GM15510 (cell line): Measurements from ENCODE around the gene RNASEH1.

ENCODE experiments used
- POLR2A ChIP-seq: IDR thresholded peaks from 3 replicates; pipeline ENCODE4 v1.6.1; 2011; ENCODE audit warnings: borderline replicate concordance; ENCODE audit not compliant: insufficient read length; ENCODE audit errors: extremely low read depth

The RNASEH1 gene

DNA sequence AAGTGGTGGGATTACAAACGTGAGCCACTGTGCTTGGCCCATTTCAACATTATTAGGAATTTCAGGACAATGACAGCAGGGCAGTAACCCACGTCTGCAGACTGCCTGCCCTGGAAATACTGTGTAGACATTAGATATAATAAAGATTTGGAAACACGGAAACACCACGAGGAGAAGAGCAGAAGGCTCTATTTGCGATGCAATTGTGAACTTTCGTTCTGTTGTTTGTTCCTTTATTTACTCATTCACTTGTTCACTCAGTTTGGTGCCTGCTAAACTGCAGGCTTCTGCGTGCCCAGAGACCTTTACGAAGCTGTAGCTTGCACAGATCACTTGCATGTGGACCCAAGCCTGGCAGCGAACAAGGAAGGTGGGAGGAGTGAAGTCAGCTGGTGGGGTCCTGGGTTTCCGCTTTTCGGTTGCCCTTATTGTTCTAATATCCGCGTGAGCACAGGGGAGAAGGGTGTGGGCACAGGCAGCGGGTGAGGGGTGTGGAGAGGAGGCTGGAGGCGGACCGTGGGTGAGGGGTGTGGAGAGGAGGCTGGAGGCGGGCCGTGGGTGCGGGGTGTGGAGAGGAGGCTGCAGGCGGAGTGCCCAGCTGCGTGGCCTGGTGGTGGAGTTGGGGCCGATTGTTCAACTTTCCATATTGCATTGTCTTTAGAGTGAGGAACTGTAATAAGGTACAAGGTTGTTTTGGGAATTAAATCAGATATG, 40.2 kb upstream of the RNASEH1 start:
- TF ChIP-seq POLR2A: no peak

DNA sequence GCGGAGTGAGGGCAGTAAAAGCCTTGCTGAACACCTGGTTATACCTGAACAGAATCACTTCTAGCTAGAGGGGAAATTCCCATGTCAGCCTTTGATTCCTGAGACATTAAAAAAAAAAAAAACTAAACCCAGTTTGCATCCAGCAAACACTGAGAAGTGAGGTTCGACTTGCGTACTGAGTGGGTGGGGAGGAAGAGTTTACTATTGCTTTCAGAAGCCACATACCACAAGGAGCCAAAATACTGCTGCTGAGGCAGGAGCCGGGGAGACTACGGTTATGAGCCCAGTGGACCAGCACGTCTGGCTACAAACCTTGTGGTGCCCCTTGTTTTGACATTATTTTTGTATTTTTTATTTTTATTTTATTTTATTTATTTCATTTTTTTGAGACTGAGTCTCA, 39.4 kb upstream of the RNASEH1 start:
- no peak for TF ChIP-seq POLR2A

DNA sequence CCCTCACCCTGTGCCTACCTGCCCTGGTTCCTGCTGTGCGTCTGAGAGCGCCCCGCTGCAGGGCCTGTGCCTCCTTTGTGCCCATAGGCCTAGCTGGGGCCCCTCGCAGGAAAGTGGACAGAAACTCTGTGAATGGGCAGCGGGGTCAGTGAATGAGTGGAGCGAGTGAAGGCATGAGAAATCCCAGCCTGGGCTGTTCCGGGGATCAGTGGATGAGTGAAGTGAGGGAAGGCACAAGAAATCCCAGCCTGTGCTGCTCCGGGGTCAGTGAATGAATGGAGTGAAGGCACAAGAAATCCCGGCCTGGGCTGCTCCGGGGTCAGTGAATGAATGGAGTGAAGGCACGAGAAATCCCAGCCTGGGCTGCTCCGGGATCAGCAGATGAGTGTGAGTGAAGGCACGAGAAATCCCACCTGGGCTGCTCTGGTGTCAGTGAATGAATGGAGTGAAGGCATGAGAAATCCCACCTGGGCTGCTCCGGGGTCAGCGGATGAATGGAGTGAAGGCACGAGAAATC, 38.8 kb upstream of the RNASEH1 start:
- TF ChIP-seq POLR2A: no peak

DNA sequence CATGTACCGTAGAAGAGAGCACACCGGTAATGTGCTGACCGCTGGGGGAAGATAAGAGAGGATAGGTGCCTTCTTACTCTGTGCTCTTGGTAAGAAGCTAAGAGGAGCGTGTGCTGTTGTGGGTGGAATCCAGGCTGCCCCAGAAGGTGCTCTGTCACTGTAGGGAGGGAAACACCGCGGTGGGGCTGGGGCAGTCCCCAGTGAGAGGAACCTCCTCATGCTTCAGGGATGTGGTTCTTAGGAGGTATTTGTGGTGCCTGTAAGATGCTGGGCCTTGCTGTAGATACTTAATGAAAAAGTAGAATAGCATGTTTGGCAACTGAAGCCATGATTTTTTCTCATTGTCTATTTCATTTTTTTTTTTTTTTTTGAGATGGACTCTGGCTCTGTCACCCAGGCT, 37.9 kb upstream of the RNASEH1 start:
- TF ChIP-seq POLR2A: no peak

DNA sequence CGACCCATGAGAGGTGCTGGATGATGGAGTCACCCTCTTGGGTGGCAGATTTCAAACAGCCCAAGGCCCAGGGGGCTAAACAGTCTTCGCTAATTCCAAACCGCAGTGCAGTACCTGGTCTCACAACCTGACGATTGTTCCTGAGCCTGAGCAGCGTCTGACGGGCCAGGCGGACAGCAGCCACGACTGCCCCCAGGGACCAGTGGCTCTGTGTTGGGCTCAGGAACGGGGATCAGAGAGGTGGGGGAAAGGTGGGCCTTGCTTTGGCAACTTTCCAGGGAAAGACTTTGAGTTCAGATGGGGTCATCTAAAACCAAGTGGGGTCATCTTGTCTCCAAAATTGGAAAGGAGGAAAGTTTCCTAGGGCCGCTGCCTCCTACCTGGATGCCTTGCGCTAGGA, 37.3 kb upstream of the RNASEH1 start:
- no peak for TF ChIP-seq POLR2A

DNA sequence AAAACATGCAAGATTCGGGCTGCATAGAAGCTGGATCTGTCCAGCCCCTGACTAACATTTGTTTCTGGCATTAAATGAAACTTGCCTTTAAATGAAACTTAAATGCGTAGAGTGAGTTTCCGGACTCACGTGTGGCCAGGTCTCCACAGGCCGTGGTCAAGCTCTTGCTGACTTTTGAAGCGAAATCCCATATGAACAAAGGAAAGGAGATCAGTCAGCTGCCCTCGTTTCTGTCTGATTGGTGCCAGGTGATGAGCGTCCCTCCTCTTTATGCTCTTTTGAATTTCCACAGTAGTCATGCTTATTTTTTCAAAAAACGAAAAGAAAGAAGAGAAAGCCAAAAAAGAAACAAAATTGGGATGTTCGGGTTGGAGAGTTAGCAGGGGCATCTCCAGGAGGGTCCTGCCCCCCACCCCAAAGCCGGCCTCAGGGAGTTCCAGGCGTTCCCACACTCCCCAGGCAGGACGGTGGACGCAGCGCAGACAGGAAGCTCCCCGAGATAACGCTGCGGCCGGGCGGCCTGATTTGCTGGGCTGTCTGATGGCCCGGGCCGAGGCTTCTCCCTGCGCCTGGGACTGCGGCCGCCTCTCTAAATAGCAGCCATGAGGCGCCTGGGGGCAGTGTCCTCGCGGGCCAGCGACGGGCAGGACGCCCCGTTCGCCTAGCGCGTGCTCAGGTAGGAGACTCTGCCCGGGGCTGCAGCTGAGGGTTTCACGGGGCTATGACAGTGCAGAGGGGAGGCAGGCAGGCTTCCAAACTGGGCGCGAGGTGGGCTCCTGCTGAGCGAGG, 36.6 kb upstream of the RNASEH1 start, which contains the start of gene COLEC11:
TSS of gene COLEC11 (plus strand) at position 620 of the 789 bp plus-strand sequence. CDS start 9,229 bp downstream, outside the sequence.
- no peak for TF ChIP-seq POLR2A

DNA sequence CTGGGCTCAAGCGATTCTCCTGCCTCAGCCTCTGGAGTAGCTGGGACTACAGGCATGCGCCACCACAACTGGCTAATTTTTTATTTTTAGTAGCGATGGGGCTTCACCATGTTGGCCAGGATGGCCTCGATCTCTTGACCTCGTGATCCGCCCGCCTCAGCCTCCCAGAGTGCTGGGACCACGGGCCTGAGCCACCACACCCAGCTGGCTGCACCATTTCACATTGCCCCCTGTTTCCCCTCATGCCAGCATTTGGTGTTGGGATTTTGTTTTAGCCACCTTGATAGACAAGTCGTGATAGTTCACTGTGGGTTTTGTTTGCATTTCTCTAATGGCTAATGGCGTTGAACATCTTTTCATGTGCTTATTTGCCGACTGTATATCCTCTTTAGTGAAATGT, 31.0 kb upstream of the RNASEH1 start:
- no peak for TF ChIP-seq POLR2A

DNA sequence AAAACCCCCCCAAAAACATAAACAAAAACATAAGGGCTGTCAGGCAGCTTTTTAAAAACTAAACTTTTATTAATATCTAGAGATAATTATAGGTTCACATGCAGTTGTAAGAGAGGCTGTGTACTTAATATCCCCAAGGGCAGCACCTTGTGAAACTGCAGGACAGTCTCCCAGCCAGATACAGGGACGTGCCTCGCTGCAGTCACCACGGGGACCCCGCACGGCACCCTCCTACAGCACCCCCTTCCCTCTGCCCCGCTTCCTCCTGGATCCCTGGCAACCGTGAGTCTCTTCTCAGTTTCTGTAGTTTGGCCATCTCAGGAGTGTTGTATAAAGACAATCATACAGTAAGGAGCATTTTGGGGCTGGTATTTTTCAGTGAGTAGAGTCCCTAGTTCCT, 30.0 kb upstream of the RNASEH1 start:
- TF ChIP-seq POLR2A: no peak

DNA sequence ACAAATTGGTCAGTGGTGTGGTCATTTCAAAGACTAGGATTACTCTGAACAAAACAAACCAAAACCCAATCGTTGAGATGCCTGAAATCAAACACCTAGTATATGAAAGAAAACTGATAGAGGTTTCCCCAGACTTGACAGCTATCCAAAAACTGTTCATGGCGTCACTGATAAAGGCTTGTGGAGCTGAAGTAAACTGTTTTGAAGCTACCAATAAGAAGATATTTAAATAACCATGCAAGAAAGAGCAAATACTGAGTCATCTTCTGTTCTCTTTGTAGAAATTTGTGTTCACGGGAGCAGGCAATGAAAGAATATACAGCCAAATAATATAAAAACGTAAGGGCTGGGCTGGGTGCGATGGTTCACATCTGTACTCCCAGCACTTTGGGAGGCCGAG, 29.3 kb upstream of the RNASEH1 start:
- no peak for TF ChIP-seq POLR2A

DNA sequence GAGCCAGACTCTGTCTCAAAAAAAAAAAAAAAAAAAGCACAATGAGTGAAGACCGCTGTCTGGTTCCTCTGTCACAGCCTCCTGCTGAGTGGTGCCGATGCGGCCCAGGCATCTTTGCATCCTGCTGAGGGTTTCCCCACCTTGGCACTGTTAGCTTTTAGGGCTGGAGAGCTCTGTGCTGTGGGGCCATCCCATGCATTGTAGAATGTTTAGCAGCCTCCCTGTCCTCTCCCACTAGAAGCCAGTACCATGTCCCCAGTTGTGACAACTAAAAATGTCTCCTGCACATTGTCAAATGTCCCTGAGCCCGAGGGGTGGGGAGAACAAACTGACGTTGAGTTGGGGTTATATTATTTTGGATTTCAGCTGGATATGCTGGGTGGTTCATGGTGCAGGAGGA, 28.9 kb upstream of the RNASEH1 start:
- no peak for TF ChIP-seq POLR2A

DNA sequence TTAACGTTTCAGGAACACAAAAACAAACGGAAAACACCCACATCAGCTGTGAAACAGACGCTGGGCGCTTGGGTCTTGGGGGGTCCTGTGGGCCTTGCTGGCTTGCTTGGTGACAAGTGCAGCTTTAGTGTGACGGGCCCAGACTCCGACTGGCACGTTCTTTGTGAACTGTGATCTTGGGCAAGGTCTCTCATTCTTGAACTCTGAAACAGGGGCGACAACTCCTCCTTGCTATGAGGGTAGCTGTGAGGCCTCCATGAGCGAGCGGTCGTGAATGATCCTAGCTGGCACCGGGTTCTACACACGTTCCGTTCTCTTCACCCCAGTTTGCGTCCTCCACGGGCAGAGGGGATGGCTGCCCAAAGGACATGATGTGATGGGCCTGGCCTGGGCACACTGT, 28.1 kb upstream of the RNASEH1 start:
- TF ChIP-seq POLR2A: no peak

DNA sequence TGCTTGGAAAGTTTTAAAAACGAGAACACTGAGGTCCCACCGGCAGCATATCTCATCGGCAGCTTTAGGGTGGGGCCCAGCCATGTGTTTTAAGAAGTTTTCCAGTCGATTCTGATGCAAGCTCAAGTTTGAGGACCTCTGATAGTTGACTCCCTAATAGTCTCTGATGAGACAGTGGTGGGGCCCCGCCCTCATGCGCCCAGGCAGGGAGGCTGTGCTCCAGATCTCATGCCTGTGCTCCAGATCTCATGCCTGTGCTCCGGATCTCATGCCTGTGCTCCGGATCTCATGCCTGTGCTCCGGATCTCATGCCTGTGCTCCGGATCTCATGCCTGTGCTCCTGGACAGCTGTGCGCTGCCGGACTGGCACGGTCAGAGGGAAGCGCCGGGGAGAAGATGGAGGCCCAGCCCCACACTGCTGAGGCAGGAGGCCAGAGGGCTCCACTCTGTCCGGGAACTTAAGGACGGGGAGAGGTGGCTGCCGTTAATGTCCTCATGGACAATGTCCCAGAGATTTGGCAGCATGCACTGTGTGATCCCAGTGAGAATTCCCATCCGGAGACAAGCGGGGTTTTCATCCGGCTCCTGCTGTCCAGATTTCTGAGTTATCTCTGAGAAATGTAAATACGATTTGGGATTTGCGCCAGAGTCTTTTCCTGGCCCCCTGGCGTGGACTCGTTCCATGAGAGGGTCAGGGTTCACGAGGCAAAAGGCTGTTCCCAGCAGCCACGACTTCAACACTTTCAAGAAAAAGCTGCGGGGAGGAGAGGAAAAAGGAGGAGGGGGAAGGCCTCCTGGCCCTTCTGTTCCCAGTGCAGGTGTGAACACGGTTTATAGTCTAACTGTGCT, 27.4 kb upstream of the RNASEH1 start:
- no peak for TF ChIP-seq POLR2A

DNA sequence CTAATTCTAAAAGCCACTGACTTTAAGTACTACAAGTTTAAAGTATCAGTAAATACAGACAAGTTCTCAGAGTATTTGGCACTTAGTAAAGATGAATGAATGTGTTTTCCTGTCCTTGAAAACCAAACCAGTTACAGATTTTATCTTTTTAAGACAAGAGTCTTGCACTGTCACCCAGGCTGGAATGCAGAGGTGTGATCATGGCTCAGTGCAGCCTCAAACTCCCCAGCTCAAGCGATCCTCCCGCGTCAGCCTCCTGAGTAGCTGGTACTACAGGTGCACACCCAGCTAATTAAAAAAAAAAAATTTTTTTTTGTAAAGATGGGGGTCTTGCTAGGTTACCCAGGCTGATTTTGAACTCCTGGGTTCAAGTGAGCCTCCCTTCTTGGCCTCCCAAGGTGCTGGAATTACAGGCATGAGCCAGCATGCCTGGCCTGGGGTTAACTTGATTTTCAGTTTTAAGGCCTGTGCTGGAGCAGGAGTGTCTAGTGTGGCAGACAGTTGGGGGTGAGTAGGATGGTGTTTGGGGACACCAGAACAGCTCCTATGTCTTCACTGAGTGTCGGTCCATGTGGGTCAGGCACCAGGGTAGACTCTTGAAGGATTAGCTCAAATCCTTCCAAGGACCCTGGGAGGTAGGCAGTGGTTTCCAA, 26.6 kb upstream of the RNASEH1 start:
- no peak for TF ChIP-seq POLR2A

DNA sequence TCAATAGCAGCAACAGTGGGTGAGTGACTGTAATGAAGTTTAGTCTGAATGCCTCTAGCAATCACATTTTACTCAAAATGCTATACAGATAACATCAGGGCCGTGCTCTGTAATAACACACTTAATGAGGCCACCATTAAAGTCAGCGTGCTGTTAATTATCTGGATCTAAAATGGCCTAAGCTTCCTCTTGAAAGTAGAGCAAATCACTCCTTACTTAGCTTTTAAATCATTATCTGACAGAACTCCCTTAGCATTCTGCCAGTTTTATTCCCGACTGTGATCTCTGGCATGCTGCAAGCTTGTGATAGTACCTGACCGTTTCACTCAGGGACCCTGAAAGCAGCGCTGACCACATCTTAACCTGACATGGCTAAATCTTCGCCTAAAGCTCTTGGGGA, 25.9 kb upstream of the RNASEH1 start:
- TF ChIP-seq POLR2A: no peak

DNA sequence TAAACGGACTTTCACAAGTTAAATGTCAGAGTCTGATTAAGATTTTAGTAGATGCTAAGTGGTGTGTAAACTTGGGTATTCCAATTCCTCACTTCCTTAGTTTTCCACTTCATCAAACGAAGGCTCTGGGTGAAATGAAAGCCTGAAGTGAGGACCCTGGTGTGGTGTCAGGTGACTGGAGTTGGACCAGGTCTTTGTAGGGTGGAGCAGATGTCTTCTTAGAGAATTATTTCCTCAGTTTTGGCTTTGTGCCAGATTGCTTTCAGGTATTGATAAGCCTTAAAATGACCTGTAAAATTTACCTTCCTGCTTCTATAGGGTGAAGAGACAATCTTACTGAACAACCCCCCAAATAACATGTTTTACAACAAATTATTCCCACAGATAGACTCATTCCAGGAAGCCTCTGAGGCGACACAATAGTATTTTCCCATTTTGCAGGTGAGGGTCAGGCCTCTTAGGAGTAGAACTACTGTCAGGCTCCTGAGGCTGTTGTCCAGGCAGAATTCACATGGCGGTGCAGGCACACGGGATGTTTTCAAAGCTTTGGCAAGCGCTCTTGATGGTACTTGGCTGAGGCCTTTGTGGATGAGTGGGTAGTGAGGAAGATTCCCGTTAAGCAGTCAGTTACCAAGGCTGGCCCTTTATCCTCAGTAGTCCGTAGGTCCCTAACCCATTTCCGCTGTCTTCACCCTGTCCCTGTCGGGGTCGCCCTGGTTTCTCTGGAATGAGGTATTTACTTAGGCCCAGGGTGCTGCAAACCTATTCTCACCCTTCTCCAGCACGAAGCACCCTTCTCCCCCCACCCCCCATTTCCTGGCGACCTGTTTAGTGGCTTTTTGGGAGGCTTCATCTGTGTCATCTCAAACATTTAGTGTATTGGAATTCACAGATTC, 23.5 kb upstream of the RNASEH1 start:
- TF ChIP-seq POLR2A: no peak
